AG08396 (cell line): ENCODE data around the gene ZNF497.
"Not testable (repeated sequence)": the region's sequence is repeated elsewhere in the genome, so short reads cannot be mapped to it uniquely, and the experiment has no call there.

ENCODE experiments used
- DNase-seq: peaks from one replicate; pipeline ENCODE4 v3.0.0; 2012; ENCODE audit warnings: low spot score, mixed read lengths

Gene ZNF497

GRCh38 chr19:58362272-58362994 lies at the start of gene ZNF497:
ZNF497 (minus strand) TSS chr19:58362751; CDS start chr19:58357635, 5,116 bp downstream.
- DNase-seq: peak; percentile 100

- no peak for DNase-seq
Observed at GRCh38 chr19:58409010-58409790, 46.6 kb upstream of the ZNF497 start.

GRCh38 chr19:58408152-58409009 lies 45.8 kb upstream of the ZNF497 start, which contains the start of gene ZNF584:
ZNF584 (plus strand) TSS chr19:58408649; CDS start chr19:58409148, 499 bp downstream.
- DNase-seq: peak; percentile 97

GRCh38 chr19:58407658-58408151 lies 45.2 kb upstream of the ZNF497 start:
- DNase-seq: no peak

GRCh38 chr19:58406818-58407657 lies 44.5 kb upstream of the ZNF497 start:
- DNase-seq: no peak

GRCh38 chr19:58403920-58404478 lies 41.4 kb upstream of the ZNF497 start:
- DNase-seq: not testable (repeated sequence)

- no peak for DNase-seq
Observed at GRCh38 chr19:58401840-58402421, 39.4 kb upstream of the ZNF497 start.

- DNase-seq: peak; percentile 99
Observed at GRCh38 chr19:58400916-58401839, 38.6 kb upstream of the ZNF497 start.

GRCh38 chr19:58400316-58400915 lies 37.9 kb upstream of the ZNF497 start:
- DNase-seq: no peak

- no peak for DNase-seq
Observed at GRCh38 chr19:58399903-58400302, 37.4 kb upstream of the ZNF497 start.

- no peak for DNase-seq
Observed at GRCh38 chr19:58398545-58398944, 36.0 kb upstream of the ZNF497 start.

GRCh38 chr19:58398087-58398486 lies 35.5 kb upstream of the ZNF497 start:
- no peak for DNase-seq

GRCh38 chr19:58397533-58398037 lies 35.0 kb upstream of the ZNF497 start:
- no peak for DNase-seq

GRCh38 chr19:58396691-58397532 lies 34.4 kb upstream of the ZNF497 start:
- no peak for DNase-seq

- no peak for DNase-seq
Observed at GRCh38 chr19:58395979-58396627, 33.6 kb upstream of the ZNF497 start.

- DNase-seq: no peak
Observed at GRCh38 chr19:58395220-58395978, 32.8 kb upstream of the ZNF497 start, which contains the start of gene RNF225. RNF225 (plus strand) TSS chr19:58395656; CDS start chr19:58396090, 434 bp downstream.
